M059J (cell line): ENCODE results near the gene PIH1D2. TPM values are rescaled to one million over a fixed set of nuclear protein-coding genes. Genes with fewer than 3 reads are reported as not detected.

Experiments
- total RNA-seq: library from RNA; depleted of rRNA; stranded (reverse); fragments of >200 nt; shearing (Covaris generic); gene quantifications from 2 replicates; pipeline ENCODE4 v1.2.3, GENCODE V29; 2014; rRNA removed

Gene PIH1D2
- total RNA-seq, 1 experiment from 2014 or later, result 1.9 TPM

Other genes with a start within 250 kb of the PIH1D2 start
- gene ALG9, start 202.4 kb downstream of the PIH1D2 start, total RNA-seq, result 39.7 and 40.3 TPM in 2 replicates
- 4.9 and 7.9 TPM in 2 replicates for gene FDXACB1, start 194.9 kb downstream of the PIH1D2 start, total RNA-seq
- gene CFAP68, start 194.5 kb downstream of the PIH1D2 start, total RNA-seq, result 26.7 and 28.3 TPM in 2 replicates
- 1.7 TPM in 1 of 2 replicates, not detected in the other for gene CRYAB, start 162.2 kb downstream of the PIH1D2 start, total RNA-seq
- gene HSPB2, start 161.3 kb downstream of the PIH1D2 start, total RNA-seq, result not detected in 2 replicates
- not detected in 2 replicates for gene C11orf52, start 155.1 kb downstream of the PIH1D2 start, total RNA-seq
- 13.7 and 19.0 TPM in 2 replicates for gene DIXDC1, start 136.7 kb downstream of the PIH1D2 start, total RNA-seq
- gene DLAT, start 48.6 kb downstream of the PIH1D2 start, total RNA-seq, result 32.0 and 45.7 TPM in 2 replicates
- gene NKAPD1, start 282 bp upstream of the PIH1D2 start, total RNA-seq, result 26.1 and 29.8 TPM in 2 replicates
- 77.2 and 89.5 TPM in 2 replicates for gene TIMM8B, start 12.7 kb upstream of the PIH1D2 start, total RNA-seq
- gene SDHD, start 12.9 kb upstream of the PIH1D2 start, total RNA-seq, result 205 and 225 TPM in 2 replicates
- 0.64 and 1.3 TPM in 2 replicates for gene IL18, start 90.1 kb upstream of the PIH1D2 start, total RNA-seq
- 0.22 TPM in 1 of 2 replicates, not detected in the other for gene TEX12, start 93.4 kb upstream of the PIH1D2 start, total RNA-seq
- gene BCO2, start 101.5 kb upstream of the PIH1D2 start, total RNA-seq, result 1.0 TPM in 1 of 2 replicates, not detected in the other
- 60.6 and 86.9 TPM in 2 replicates for gene PTS, start 152.4 kb upstream of the PIH1D2 start, total RNA-seq
- gene PLET1, start 186.8 kb upstream of the PIH1D2 start, total RNA-seq, result not detected in 2 replicates